Measurements from ENCODE around the gene NR2F1.
"Not testable (repeated sequence)": the region's sequence is repeated elsewhere in the genome, so short reads cannot be mapped to it uniquely, and the experiment has no call there.

Gene NR2F1

DNA sequence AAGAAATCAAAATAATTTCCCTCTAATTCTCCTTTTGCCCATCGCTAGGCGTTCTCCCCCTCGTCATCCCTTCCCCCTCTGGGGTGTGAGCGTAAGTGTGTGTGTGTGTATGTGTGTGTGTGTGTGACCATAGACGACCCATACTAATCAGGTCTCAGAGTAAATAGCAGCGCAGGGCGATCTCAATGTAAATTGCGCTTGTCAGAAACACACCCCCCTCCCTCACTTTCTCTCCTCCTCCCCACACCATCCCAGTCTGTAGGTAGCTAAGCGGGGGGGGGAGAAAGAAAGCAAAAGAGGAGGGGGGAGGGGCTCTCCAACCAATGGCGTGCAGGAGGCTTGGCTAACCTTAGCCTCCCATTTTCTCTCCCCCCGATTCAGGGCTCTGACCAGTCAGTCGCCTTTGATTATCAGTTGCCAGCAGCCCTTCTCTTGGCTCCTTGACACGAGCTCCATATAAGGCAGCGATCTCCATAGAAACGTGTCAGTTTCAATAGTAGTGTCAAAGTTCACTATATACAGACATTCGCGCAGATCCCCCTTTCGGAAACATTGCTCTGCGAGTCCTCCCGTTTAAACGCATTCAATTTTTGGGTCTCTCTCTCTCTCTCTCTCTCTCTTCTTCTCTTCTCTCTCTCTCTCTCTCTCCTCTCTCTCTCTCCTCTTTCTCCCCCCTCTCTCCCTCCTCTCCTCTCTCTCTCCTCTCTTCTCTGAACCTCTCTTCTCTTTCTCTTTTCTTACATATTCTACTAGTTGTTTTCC, at the start of gene NR2F1:
Gene NR2F1 (plus strand): TSS at position 546 of the 762 bp plus-strand sequence. CDS start 1,802 bp downstream, outside the sequence.
- DNase-seq = peak; percentile 80

DNA sequence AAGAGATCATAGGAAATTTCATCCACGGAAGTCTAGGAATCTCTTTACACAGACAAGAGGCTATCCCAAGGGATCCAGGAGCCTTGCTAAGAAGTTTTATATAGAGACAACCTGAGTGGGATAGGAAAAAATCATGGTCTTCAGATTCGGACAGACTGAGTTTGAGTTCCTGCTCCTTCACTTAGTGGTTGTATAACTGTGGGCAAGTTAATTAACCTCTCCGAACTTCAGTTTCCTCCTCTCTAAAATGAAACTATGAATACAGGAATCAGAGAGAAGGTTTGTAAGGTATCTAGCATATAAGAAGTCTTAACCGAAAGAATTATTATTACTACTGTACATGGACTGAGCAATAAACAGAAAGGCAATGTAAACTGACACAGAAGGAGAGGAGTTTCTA, 37.1 kb upstream of the NR2F1 start:
- no peak for DNase-seq

DNA sequence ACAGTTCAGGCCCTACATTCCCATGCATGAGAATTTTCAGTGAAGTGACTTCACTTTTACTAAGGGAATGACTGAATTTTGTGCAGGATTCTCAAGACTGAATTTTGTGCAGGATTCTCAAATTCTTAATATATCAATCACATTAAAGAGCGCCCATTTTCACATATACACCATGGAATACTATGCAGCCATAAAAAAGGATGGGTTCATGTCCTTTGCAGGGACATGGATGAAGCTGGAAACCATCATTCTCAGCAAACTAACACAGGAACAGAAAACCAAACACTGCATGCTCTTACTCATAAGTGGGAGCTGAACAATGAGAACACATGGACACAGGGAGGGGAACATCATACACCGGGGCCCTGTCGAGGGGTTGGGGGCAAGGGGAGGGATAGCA, 33.4 kb upstream of the NR2F1 start:
- DNase-seq = not testable (repeated sequence)

DNA sequence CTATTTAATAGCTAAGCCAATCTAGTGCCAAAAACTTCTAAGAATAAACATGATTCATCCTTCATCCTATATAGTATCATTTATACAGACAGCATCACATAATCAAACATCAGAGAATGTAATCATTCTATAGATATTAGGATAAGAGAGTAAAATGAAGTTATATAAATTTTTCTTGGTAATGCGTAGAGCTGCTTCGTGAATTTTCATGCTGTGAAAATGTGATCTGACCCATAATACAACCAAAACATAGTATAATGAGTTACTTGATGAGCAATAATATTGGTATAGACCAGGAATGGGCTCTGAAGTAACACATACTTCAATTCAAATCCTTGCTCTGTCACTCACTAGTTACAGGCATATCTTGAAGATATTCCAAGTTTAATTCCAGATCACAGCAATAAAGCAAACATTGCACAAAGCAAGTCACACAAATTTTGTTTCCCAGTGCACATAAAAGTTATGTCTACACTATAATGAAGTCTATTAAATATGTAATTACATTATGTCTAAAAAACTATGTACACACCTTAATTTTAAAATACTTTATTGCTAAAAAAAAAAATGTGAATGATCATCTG, 25.9 kb upstream of the NR2F1 start:
- DNase-seq = no peak

DNA sequence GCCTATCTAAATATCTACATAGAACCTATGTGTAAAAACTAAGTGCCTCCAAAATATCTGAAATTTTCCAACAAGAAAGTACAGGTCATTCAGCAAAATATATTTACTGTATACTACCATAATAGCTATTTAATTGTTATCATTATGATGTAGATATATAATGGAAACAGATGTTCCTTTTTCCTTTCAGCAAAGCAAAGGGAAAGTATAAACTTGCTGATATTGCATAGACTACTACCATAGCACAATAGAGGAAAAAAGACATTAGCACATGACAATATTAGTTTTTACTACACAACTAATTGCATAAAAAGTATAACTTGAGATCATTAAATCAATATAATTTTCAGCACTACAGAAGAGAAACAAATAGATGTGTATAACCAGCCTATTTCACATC, 16.9 kb upstream of the NR2F1 start:
- no peak for DNase-seq

DNA sequence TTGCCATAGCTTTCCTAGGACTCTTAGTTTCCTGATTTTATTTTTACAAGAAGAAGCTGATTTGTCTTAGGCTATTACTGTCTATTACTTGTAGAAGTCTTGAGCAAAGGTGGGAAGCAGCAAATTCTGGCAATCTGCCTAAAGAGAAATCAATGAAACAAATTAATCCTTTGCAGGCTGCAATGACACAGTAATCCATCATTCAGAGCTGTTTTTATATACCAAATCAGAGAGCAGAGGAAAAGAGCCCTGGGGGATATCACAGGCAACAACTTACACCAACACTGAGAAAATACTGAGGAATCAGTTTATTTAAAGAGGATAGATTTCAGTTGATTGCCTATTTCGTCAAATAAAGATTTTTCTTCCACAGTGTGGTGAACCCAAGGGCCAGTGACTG, 15.6 kb upstream of the NR2F1 start:
- no peak for DNase-seq

DNA sequence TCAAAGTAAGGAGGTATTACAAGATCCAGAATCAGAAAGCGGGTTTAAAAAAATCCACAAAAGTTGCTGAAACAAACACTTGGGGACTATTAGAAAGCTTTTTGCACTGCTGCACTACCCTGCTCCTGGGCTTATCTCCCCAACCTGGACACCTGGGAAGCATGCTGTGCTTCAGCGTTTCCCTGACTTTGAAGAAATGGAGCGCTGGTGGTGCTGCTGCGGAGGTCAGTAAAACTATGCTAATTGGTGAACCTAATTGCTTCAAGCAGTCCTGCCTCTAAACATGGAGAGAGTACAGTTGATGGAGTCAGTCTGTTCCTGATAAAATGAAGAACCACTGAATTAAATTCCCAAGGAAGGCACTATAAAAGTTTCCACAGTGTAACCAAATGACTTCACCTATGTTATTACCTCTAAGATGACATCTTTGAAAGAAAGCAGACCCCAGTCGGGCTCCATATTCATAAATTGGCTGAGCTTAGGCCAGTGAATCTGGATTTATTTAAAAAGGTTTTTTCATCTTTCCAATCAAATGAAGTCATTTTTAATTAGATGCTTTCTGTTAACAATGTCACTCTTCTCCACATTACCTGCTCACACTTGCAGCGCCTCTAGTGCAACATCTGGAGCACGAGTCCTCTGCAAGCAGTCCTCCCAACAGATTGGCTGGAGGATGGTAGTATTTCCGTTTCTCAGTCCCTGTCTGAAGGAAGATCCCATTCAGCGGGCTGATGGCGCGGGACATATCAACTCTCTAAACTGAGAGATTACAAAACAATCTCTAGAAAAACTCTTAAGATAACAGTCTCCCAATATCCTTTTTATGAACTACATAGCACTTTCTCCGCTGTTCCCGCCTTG, 13.5 kb upstream of the NR2F1 start:
- DNase-seq = no peak

DNA sequence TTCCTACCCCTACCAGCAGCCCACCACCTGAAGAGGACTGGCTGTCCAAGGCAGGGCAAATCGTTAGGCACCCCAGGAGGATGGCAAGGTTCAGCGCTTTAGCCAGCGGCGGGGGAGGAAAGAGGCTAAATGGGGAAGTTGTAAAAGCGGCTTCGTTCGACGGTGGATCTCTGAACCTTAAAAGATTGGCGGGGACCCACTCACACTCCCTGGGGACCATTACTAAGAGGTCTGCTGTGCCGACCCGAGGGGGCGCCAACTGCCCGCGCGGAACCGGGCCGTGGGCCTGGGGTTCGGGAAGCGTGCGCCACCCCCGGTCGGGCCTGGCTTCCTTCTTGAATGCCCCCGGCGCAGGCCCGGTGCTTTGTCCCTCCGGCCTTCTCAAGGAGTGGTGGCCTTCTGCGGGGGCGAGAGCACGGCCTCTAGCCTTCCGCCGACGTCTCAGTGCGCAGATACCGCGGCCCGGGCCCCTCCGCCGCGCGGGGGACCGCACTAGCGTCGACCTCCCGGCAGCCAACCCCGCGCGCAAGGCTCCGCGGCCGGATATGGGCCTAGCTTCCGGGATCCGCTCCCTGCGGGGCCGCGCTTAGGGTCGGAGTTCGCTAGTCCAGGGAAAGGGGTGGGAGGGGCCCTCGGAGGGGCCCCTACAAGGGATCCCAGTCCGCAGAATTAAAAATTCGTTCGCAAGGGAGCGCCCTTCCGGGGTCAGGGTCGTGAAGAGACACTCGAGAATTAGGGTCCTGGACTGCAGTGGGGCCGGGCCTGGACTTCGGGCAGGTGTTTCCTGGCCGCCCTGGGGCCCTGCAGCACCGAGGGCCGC, 12.5 kb upstream of the NR2F1 start:
- no peak for DNase-seq

DNA sequence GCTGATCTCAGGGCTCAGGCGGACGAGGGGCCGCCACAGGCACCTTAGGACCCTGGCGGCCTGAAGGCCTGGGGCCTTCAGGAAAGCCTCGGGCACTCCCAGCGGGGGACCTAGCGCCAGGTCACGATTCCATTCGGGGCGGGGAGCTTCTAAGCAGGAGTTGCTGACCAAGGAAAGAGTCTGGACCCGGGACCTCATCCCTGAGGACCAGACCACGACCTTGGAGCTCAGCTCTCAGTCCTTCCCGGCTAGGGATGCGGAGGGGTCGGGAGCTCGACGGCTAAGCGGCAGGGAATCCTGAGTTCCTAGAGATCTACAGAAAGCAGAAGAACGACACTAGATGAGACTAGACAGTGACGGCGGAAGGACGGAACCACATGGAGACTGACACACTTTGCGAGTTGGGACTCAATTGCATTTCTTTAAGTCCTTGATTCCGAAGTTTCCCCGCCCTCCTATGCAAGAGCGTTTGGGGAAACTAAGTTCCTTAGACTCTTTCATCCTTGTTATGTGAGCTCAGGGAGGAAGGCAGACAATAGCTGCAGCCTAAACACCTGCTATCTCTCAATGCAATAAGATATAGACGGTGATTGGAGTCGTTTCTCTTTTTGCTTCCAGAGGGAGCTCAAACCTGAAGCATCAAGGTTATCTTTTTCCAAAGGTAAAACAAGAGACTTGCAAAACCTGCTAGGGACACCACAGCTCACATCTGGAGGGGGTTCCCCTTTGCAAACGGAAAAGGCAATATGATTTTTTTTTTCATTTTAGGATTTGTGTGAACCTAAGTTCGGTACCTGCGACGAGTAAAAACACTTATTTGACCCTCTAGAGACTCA, 11.7 kb upstream of the NR2F1 start:
- no peak for DNase-seq

DNA sequence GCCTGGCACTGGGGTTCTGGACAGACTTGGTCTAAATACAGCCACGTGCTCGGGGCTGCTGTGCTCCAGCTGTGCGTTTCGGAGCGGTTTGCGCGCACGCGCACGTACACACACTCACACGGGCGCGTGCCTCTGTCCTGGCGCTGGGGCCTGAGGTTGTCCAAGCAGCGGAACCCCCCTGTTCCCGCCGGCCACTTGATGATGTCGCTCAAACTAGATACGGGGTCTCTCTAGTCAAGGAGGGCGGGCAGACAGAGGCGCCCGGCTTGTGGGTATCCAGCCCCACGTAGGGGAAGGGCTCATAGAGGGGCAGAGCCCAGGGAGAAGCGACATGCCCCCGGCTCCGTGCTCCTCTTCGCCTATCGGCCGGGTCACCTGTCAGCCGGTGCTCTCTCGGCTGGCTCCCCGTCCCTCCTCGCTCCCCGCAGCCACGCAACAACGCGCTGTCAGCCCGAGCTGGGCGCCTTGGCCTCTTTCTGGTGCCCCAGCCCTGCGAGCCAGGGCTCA, 10.9 kb upstream of the NR2F1 start:
- no peak for DNase-seq

DNA sequence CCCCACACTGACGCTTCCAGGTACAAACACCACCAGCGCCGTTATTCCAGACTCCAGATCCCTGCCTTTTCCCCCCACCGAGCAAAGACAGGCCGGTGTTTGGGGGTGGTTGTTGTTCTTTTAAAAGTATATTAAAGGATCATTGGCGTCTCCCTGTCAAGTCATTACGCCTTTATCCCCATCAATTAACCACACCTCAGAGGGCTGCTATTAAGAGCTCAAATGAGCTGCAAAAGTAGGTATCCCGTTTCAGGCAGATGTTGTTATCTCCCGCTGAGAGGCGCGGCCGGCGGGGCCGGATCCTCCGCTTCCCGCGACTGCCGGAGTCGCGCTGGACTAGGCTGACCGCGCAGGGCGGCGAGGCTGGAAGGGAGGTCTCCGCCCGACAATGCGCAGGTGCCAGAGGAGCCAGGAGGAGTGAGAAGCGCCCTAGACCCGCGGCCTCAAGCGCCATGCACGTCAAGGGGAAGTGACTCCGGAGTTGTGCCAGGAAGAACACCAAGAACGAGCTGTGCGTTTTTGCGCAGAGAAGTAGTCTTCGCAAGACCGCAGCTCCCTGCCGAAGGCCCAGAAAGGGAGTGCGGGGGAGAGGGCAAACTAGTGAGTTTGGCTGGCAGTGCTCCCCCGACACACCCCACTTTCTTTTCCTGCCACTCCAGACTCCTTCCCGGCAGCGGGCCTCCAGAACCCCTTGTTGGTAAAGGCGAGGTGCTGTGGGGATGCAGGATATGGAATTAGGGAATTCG, 10.2 kb upstream of the NR2F1 start:
- no peak for DNase-seq

DNA sequence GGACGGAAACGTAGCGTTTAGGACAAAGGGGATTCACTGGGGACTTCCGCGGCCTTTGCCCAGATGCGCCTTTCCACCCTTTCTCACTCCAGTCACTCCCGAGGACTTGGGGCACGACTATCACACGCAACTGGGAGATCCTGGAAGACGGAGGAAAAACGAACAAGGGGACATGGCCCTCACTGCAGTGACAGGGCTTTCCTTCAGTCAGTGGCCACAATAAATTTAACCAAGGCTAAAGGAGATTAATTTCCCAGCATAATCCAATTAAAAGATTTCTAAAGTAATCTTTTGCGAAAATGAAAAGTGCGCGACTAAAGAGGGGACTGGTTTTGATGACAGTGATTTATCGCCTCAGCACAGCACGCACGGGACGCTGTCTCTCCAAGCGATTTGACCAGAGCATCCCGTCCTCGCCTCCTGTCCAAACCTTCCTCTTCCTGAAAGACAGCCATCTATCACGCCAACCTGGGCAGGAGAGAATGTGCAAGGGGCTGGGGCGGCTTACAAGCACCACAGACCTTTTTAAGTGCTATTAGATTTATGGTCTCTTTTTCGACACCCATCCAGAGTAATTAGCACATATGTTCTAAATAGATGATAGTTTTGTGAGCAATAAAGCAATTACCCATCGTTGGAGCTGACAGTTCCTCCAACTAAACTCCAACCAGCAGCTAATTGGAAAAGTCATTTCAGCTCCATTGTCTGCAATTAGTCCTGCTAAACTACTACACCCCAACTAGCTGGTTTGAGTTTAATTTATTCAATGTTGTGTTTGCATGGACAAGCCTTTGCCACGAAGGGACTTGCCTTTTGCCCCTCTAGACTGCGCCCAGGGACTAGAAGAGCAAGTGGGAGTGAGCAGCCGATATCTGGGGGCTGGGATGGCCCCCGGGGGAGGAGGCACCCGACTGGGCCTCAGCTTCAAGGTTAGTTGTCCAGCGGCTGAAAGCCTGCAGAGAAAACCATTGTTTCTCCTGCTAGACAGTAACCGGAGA, 9.4 kb upstream of the NR2F1 start:
- DNase-seq = no peak

DNA sequence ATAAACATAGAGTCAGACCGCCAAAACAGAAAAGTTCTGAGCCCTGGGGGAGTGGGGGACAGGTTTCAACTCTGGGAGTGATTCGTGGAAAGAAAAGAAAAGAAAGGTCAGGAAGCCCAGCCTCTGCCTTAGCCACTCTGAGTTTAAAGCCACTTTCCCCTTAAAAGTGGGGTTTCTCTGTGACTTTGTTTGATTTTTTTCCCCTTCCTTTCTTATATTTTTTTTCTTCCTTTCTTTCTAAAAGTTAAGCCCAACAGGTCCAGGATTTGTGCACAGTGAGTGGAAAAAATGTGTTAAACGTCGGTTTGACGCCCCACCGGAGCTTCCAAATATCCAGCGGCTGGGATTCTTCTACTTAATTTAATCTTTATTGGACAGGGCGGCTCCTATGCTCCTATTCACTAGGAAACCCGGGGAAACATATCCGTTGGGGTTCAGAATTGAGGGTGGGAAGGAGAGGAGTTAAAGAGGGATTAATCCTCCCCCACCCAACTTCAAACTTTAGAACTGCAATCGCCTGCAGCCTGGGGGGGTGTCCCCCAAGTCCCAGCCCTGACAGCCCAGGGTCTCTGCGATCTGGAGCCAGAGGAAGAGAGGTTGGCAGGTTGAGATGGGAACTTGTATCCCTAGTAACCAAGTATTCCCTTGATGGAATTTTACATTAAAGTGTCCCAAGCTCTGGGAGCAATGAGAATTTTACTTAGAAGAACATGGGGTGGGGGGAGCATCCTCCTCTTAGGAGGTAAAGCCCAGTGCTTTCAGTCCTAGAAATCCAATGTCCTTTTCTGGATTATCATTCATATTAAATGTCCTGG, 8.3 kb upstream of the NR2F1 start:
- DNase-seq = no peak

DNA sequence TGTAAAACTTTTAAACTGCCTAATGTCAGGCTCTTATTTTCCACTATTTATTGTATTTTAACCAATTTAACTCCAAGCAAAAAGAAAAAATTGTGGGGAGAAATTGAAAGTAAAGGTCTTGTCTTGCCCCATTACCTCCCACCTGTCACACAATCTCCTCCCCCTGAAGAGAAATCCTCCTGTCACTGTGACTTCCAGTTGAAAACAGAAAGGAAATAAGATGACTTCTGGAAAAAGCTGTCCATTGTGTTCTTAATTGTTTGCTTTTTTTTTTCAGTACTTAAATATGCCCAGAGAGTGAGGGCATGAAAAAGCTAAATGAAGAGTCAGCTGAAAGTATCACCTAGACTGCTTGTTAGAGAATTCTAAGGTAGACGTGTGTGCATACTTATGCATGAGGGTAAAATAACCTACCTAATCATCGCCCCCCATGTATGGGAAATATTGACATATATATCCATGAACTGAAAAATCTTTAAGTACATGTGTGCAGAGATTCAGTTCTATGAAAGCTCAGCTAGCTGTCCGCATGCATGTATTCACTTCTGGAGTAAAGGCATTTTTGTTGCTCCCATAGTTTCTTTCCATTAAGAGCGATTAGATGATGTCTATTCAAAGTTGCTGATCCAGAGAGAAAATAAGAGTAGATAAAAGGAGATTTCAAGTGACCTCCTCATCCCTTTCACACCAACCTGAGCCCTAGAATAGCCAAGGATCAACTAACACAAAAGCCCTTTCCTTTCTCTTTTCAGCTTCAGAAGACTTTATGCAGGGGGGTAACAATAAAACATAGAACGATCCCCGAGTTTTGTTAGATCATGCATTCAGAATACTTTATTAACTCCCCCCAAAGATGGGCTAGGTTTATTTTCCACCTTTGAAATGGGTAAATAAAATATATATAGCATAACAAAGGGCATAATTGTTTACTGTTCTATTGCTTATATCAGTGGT, 7.3 kb upstream of the NR2F1 start:
- DNase-seq = no peak

DNA sequence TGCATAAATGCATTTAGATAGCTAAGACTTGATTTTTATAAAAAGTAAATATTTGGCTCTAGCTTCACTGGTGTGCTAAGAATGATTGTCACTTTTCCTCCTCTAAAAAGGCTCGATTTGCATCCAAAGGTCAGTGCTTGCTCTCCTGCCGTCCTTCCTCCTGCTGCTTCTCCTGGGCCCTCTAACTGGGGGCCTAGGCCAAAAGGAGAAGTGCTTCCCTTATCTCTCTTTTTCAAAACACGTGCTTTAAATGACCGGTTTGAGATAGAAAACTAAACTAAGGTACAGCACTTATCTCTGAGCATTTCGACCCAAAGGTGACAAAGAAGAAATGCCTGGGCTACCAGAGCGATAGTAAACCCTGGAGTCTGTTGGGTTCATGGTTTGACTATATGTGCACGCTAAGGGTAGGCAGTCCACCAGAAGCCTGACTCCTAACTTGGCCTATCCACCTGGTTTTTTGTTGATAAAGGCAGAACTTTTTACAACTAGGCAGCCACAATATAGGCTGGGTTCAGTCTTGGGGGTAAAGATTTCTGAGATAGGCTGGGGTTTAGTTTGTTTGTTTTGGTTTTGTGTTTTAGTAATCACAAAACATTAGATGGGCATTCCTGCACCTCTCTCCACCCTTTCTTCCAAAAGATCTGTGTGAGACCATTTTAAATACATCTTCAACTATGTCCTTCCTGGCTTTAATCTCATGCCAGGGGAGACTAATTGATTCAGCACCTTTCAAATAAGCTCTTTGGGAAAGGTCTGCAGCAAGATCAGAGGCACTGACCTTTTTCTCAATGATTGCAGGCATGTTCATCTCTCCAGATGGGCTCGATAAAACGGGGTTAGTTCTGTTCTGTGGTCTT, 5.8 kb upstream of the NR2F1 start:
- no peak for DNase-seq
